GM12878 (cell line): ENCODE data around the gene GRIA4.

Experiments used
- ATF2 ChIP-seq: IDR thresholded peaks from 2 replicates; pipeline ENCODE4 v1.6.1; 2012; ENCODE audit warnings: low read length, inconsistent platforms
- CBX5 ChIP-seq: sonication (generic); IDR thresholded peaks from 2 replicates; pipeline ENCODE4 v1.6.1; 2016; ENCODE audit warnings: low read depth, moderate library complexity, mild to moderate bottlenecking, inconsistent platforms
- CTCF ChIP-seq, 3 experiments: IDR thresholded peaks in 2 of 3; conservative IDR thresholded peaks in 1 of 3; 2 replicates each; pipeline ENCODE4 v1.5.1; 2011; ENCODE audit warnings: low read depth in 3 of 3, low read length in 3 of 3, mild to moderate bottlenecking in 3 of 3, control low read depth in 2 of 3, moderate library complexity in 2 of 3, inconsistent platforms in 1 of 3, mixed read lengths in 1 of 3; ENCODE audit not compliant: control insufficient read depth in 2 of 3, insufficient read depth in 1 of 3; ENCODE audit errors: extremely low read depth in 1 of 3
- EZH2 ChIP-seq: IDR thresholded peaks from 2 replicates; pipeline ENCODE4 v1.6.1; 2012; ENCODE audit warnings: low read depth, mild to moderate bottlenecking, control low read depth, inconsistent platforms, low read length, borderline replicate concordance; ENCODE audit not compliant: control insufficient read depth
- GABPA ChIP-seq: IDR thresholded peaks from 2 replicates; pipeline ENCODE4 v1.6.1; 2014; ENCODE audit warnings: antibody characterized with exemption, low read depth, mild to moderate bottlenecking, inconsistent platforms
- NRF1 ChIP-seq: conservative IDR thresholded peaks from 2 replicates; pipeline ENCODE4 v1.6.1; 2011; ENCODE audit warnings: mild to moderate bottlenecking, low read depth, low read length, improper control_type of control experiment
- POLR2A ChIP-seq: IDR thresholded peaks from 2 replicates; pipeline ENCODE4 v1.6.1; 2011; ENCODE audit warnings: low read depth, mild to moderate bottlenecking, low read length
- POLR2AphosphoS5 ChIP-seq: IDR thresholded peaks from 2 replicates; pipeline ENCODE4 v1.6.1; 2011; ENCODE audit warnings: mild to moderate bottlenecking, low read length, inconsistent platforms
- RFX5 ChIP-seq: IDR thresholded peaks from 2 replicates; pipeline ENCODE4 v1.6.1; 2011; ENCODE audit warnings: low read depth, low read length, improper control_type of control experiment
- YY1 ChIP-seq: IDR thresholded peaks from 2 replicates; pipeline ENCODE4 v1.6.1; 2011; ENCODE audit warnings: low read depth, mild to moderate bottlenecking, low read length
- ZNF274 ChIP-seq: IDR thresholded peaks from one replicate; pipeline ENCODE4 v1.8.0; 2011; ENCODE audit not compliant: insufficient read length, insufficient read depth
- ZNF687 ChIP-seq: fragments of 450-650 bp; IDR thresholded peaks from 2 replicates; pipeline ENCODE4 v1.6.1; 2017; ENCODE audit warnings: mild to moderate bottlenecking, moderate library complexity

GRCh38 chr11:105918600-105918999 is 308.7 kb downstream of the GRIA4 start:
- TF ChIP-seq CTCF (IDR thresholded peaks at IDR 0.05 in 2 of 3, conservative IDR thresholded peaks at IDR 0.05 in 1 of 3; ENCODE audit: control insufficient read depth in 2 of 3, extremely low read depth in 1 of 3, insufficient read depth in 1 of 3, low read depth in 3 of 3, low read length in 3 of 3), result no peak
- TF ChIP-seq NRF1, result no peak
- TF ChIP-seq GABPA, result no peak
- no peak for TF ChIP-seq POLR2A
- TF ChIP-seq CBX5, result no peak
- TF ChIP-seq POLR2AphosphoS5, result no peak
- TF ChIP-seq RFX5, result no peak
- TF ChIP-seq YY1, result no peak
- no peak for TF ChIP-seq ATF2
- no peak for TF ChIP-seq EZH2
- TF ChIP-seq ZNF687, result no peak
- no peak for TF ChIP-seq ZNF274
